Endothelial cell of umbilical vein (primary cell): ENCODE data around the gene KRT38. TPM values are rescaled to one million over a fixed set of nuclear protein-coding genes. Genes with fewer than 3 reads are reported as not detected.

Experiments
- BruUV-seq: library from RNA; stranded (reverse); fragments of 400-500 nt; replicated peaks from 2 replicates; lab custom pipeline; 2021; lab: Mats Ljungman, UMichigan
- CTCF ChIA-PET: fragments of 300-600, 350-600 bp; sonication (Branson Sonifier 250); formaldehyde crosslinking; loops from one replicate; lab custom pipeline; 2021; ENCODE audit warnings: antibody characterized with exemption, inconsistent platforms; lab: Charles Lee
- POLR2A ChIA-PET: fragments of 300-600, 350-600 bp; sonication (Branson Sonifier 250); formaldehyde crosslinking; loops from one replicate; lab custom pipeline; 2021; ENCODE audit warnings: antibody characterized with exemption, inconsistent platforms; lab: Charles Lee
- DNase-seq: peaks from one replicate; pipeline ENCODE4 v3.0.0-alpha.2; 2011; ENCODE audit warnings: low read depth, low spot score
- FAIRE-seq: peaks from 2 replicates; lab custom pipeline; 2011; peaks lifted over from hg19 to GRCh38; lab: Jason Lieb, UNC
- H2AFZ ChIP-seq: 2 replicates; pipeline ENCODE4 v1.6.0; 2012; ENCODE audit warnings: low read depth, low read length, control low read depth, inconsistent platforms
- H3K27ac ChIP-seq: 2 replicates; pipeline ENCODE4 v1.5.1; 2011; ENCODE audit warnings: low read depth, mild to moderate bottlenecking, control low read depth, low read length, moderate library complexity; ENCODE audit not compliant: insufficient read depth
- H3K27me3 ChIP-seq, 2 experiments: 2 replicates each; pipeline versions ENCODE4 v1.6.0 to v1.6.1; 2011; ENCODE audit warnings: low read length in 2 of 2, mixed read lengths in 1 of 2; ENCODE audit not compliant: control insufficient read depth in 2 of 2, insufficient read depth in 2 of 2
- H3K36me3 ChIP-seq, 2 experiments: 2 replicates in 1 of 2; 3 replicates in 1 of 2; pipeline ENCODE4 v1.5.1; 2011; ENCODE audit warnings: low read length in 2 of 2, mild to moderate bottlenecking in 1 of 2, moderate library complexity in 1 of 2; ENCODE audit not compliant: control insufficient read depth in 2 of 2, insufficient read depth in 2 of 2; ENCODE audit errors: extremely low read depth in 1 of 2
- H3K4me1 ChIP-seq: 3 replicates; pipeline ENCODE4 v1.5.1; 2011; ENCODE audit warnings: mild to moderate bottlenecking, low read length; ENCODE audit not compliant: control insufficient read depth, insufficient read depth; ENCODE audit errors: extremely low read depth
- H3K4me2 ChIP-seq: 2 replicates; pipeline ENCODE4 v1.6.1; 2011; ENCODE audit warnings: low read length, control low read depth, mixed read lengths; ENCODE audit not compliant: insufficient read depth
- H3K4me3 ChIP-seq, 3 experiments: fragments of 200-600 bp in 1 of 3; sonication (generic), shearing (Covaris generic) in 1 of 3; replicated peaks in 1 of 3; 2 replicates each; pipeline ENCODE4 v1.5.1; 2011 to 2016; ENCODE audit warnings: control low read depth in 3 of 3, low read length in 3 of 3, mild to moderate bottlenecking in 2 of 3, inconsistent platforms in 1 of 3, low read depth in 1 of 3, moderate library complexity in 1 of 3; ENCODE audit not compliant: insufficient read depth in 1 of 3
- H3K79me2 ChIP-seq: 2 replicates; pipeline ENCODE4 v1.6.0; 2012; ENCODE audit warnings: low read length, inconsistent platforms; ENCODE audit not compliant: control insufficient read depth, insufficient read depth
- H3K9ac ChIP-seq: replicated peaks from 2 replicates; pipeline ENCODE3; 2011; ENCODE audit warnings: low read length, control low read depth; ENCODE audit not compliant: insufficient read depth; ENCODE audit errors: extremely low read depth
- H3K9me1 ChIP-seq: replicated peaks from 3 replicates; pipeline ENCODE4 v1.6.0; 2011; ENCODE audit warnings: mild to moderate bottlenecking, low read length; ENCODE audit not compliant: control insufficient read depth, insufficient read depth; ENCODE audit errors: extremely low read depth
- H3K9me3 ChIP-seq: replicated peaks from 2 replicates; pipeline ENCODE4 v1.5.1; 2012; ENCODE audit warnings: low read length, inconsistent platforms; ENCODE audit not compliant: control insufficient read depth, insufficient read depth
- H4K20me1 ChIP-seq: replicated peaks from 2 replicates; pipeline ENCODE3; 2011; ENCODE audit warnings: mild to moderate bottlenecking, low read length; ENCODE audit not compliant: control insufficient read depth, insufficient read depth; ENCODE audit errors: extremely low read depth
- CTCF ChIP-seq, 2 donors: IDR thresholded peaks; 1 replicate in 1 of 2; 2 replicates in 1 of 2; pipeline ENCODE4 v1.5.1; 2011; ENCODE audit warnings: low read length in 2 of 2, mild to moderate bottlenecking in 2 of 2, moderate library complexity in 2 of 2, control low read depth in 1 of 2, inconsistent platforms in 1 of 2, low read depth in 1 of 2; ENCODE audit not compliant: insufficient read depth in 1 of 2; ENCODE audit errors: extremely low read depth in 1 of 2
- EZH2 ChIP-seq: IDR thresholded peaks from 2 replicates; pipeline ENCODE4 v1.6.1; 2012; ENCODE audit warnings: borderline replicate concordance, low read depth, mild to moderate bottlenecking, moderate library complexity, low read length, inconsistent platforms; ENCODE audit not compliant: severe bottlenecking
- FOS ChIP-seq: IDR thresholded peaks from 2 replicates; pipeline ENCODE4 v1.6.1; 2011; ENCODE audit warnings: mild to moderate bottlenecking, low read length, moderate library complexity, borderline replicate concordance; ENCODE audit not compliant: insufficient read depth
- GATA2 ChIP-seq: IDR thresholded peaks from 2 replicates; pipeline ENCODE4 v1.7.0; 2011; ENCODE audit warnings: low read depth, mild to moderate bottlenecking, moderate library complexity, mixed read lengths, low read length; ENCODE audit not compliant: insufficient read length, insufficient read depth
- JUN ChIP-seq: IDR thresholded peaks from 2 replicates; pipeline ENCODE4 v1.6.1; 2011; ENCODE audit warnings: borderline replicate concordance, low read depth; ENCODE audit not compliant: insufficient read length, insufficient read depth
- MAX ChIP-seq: IDR thresholded peaks from 2 replicates; pipeline ENCODE4 v1.6.1; 2011; ENCODE audit not compliant: insufficient read depth, insufficient read length
- MYC ChIP-seq: IDR thresholded peaks from one replicate; pipeline ENCODE4 v1.6.1; 2011; ENCODE audit warnings: mild to moderate bottlenecking, low read depth, low read length
- POLR2A ChIP-seq: IDR thresholded peaks from 2 replicates; pipeline ENCODE4 v1.6.1; 2012; ENCODE audit warnings: low read depth, mild to moderate bottlenecking, control low read depth, low read length
- POLR2AphosphoS5 ChIP-seq: IDR thresholded peaks from 2 replicates; pipeline ENCODE4 v1.6.1; 2012; ENCODE audit warnings: low read depth, mild to moderate bottlenecking, control low read depth, low read length, moderate library complexity; ENCODE audit not compliant: insufficient read depth
- dilution Hi-C: fragments of 300-500 bp; cut with MboI; formaldehyde crosslinking; loops from one replicate; pipeline ENCODE4 v1.15.0; 2019; ENCODE audit warnings: low sequenced_read_pairs; ENCODE audit not compliant: extremely low pct_ligation_motif_present
- intact Hi-C: fragments of 100-400 bp; cut with micrococcal nuclease; formaldehyde crosslinking; loops from one replicate; pipeline ENCODE4 v1.10.0; 2022
- polyA plus RNA-seq, 4 experiments: library from polyadenylated mRNA; depleted of rRNA in 3 of 4; stranded (reverse) in 3 of 4; unstranded in 1 of 4; fragments of >200 nt; gene quantifications; 2 replicates each; pipeline versions ENCODE4 v1.2.1 to v1.2.3, GENCODE V29; 2011 to 2012; ENCODE audit warnings: missing spikeins in 1 of 4
- total RNA-seq: library from RNA; stranded (reverse); gene quantifications from 2 replicates; pipeline ENCODE4 v1.2.3, GENCODE V29; 2021

KRT38 gene
- total and polyA plus RNA-seq, 2 donors (not counting 3 experiments of a cell fraction or from before 2014, with no cell fraction given), result not detected

- Histone ChIP-seq H3K4me1 (no peaks in the 10 kb centered on the region), H3K4me3 (no peak overlapping the region), H3K79me2 (no peaks in the 10 kb centered on the region), H3K36me3 (no peaks in the 10 kb centered on the region), H3K27me3 (peaks cover under 1 to 3% of the 10 kb centered on the region in 2 experiments), H3K4me2 (no peak overlapping the region), H2AFZ (no peak overlapping the region), H3K9me3 (no peaks in the 10 kb centered on the region), H3K9ac (no peak overlapping the region), H3K27ac (no peak overlapping the region), H3K9me1 (no peaks in the 10 kb centered on the region), H4K20me1 (no peaks in the 10 kb centered on the region)
- ChIA-PET POLR2A (no interaction called here), CTCF (interaction anchor here (1.2 to 1.5 kb wide), 2 partner anchors 12 to 109 kb away, joined by 3 to 4 read pairs; no protein-coding TSS in a partner anchor)
- BruUV-seq, result no TSS peak
- no peak for FAIRE-seq
- intact Hi-C loops, result no loop called here
- dilution Hi-C loops, result no loop called here
- no peak for DNase-seq
- TF ChIP-seq GATA2, result no peak
- no peak for TF ChIP-seq EZH2
- TF ChIP-seq MAX, result no peak
- no peak for TF ChIP-seq JUN
- no peak for TF ChIP-seq POLR2A
- no peak for TF ChIP-seq MYC
- TF ChIP-seq FOS, result no peak
- TF ChIP-seq CTCF (IDR thresholded peaks at IDR 0.05; ENCODE audit: extremely low read depth in 1 of 2, insufficient read depth in 1 of 2, low read depth in 1 of 2, low read length in 2 of 2), result no peak
- TF ChIP-seq POLR2AphosphoS5, result no peak
Observed at GRCh38 chr17:41439375-41439774, 1.4 kb downstream of the KRT38 start.
